Osteoblast (primary cell): Measurements from ENCODE around the gene RIOK3. TPM values are rescaled to one million over a fixed set of nuclear protein-coding genes. Genes with fewer than 3 reads are reported as not detected.

Experiments used
- DNase-seq: peaks from one replicate; pipeline ENCODE4 v3.0.0; 2011; ENCODE audit warnings: low spot score, mixed read lengths; ENCODE audit not compliant: insufficient read length; ENCODE audit errors: missing footprints
- H2AFZ ChIP-seq: 2 replicates; pipeline ENCODE4 v1.6.0; 2011; ENCODE audit warnings: mild to moderate bottlenecking, low read length
- H3K27ac ChIP-seq: 2 replicates; pipeline ENCODE4 v1.5.1; 2011; ENCODE audit warnings: mild to moderate bottlenecking, low read depth, low read length, moderate library complexity
- H3K27me3 ChIP-seq: 2 replicates; pipeline ENCODE4 v1.6.0; 2012; ENCODE audit warnings: mild to moderate bottlenecking, control low read depth, inconsistent platforms, low read length, moderate library complexity; ENCODE audit not compliant: insufficient read depth
- H3K36me3 ChIP-seq: 2 replicates; pipeline ENCODE4 v1.5.1; 2011; ENCODE audit warnings: mild to moderate bottlenecking, low read length, control low read depth, moderate library complexity; ENCODE audit not compliant: insufficient read depth
- H3K4me1 ChIP-seq: 2 replicates; pipeline ENCODE4 v1.5.1; 2011; ENCODE audit warnings: mild to moderate bottlenecking, low read length, control low read depth, moderate library complexity; ENCODE audit not compliant: insufficient read depth
- H3K4me2 ChIP-seq: 2 replicates; pipeline ENCODE4 v1.6.0; 2011; ENCODE audit warnings: mild to moderate bottlenecking, low read length; ENCODE audit not compliant: insufficient read depth
- H3K4me3 ChIP-seq: fragments of 200-600 bp; sonication (generic); 3 replicates; pipeline ENCODE4 v1.5.1; 2012; ENCODE audit warnings: mild to moderate bottlenecking, low read length, inconsistent platforms; ENCODE audit not compliant: insufficient read depth
- H3K79me2 ChIP-seq: 2 replicates; pipeline ENCODE4 v1.6.0; 2012; ENCODE audit warnings: mild to moderate bottlenecking, low read length, control low read depth, inconsistent platforms; ENCODE audit not compliant: insufficient read depth
- H3K9me3 ChIP-seq: 2 replicates; pipeline ENCODE4 v1.5.1; 2011; ENCODE audit warnings: low read depth, low read length, control low read depth
- H4K20me1 ChIP-seq: 2 replicates; pipeline ENCODE4 v1.6.0; 2012; ENCODE audit warnings: mild to moderate bottlenecking, low read length, control low read depth; ENCODE audit not compliant: insufficient read depth
- total RNA-seq: library from RNA; depleted of rRNA; stranded (reverse); fragments of >200 nt; gene quantifications from 2 replicates; pipeline ENCODE4 v1.2.3, GENCODE V29; 2012
- TF ChIP-seq, protein P1 (sequence below): IDR thresholded peaks from 2 replicates; pipeline ENCODE4 v1.5.1; 2011; ENCODE audit warnings: mild to moderate bottlenecking, low read depth, low read length, moderate library complexity; ENCODE audit errors: extremely low read depth

RIOK3 gene
- total RNA-seq, 1 donor: 110 TPM

DNA sequence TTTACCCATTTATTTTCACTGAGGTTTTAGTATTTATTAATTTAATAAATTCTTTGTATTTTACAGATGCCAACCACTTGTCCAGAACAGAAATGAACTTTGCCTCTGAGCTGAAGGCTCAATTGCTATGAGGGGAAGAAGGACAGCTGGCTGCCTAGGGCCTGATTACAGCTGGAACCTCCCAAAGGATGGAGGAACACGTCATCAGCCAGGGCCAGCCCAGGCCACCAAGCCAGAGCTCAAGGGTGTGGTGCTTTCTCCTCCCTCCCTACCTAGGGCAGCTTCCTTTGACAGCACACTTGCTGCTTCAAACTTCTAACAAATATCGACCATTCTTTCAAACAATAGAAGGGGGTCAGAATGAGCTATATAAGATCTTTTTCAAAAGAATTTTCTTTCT is 19.7 kb upstream of the RIOK3 start:
- H3K4me1 ChIP-seq: peaks cover 6% of the 10 kb centered on the region
- H3K4me3 ChIP-seq: no peak overlapping the region
- peaks cover 4% of the 10 kb centered on the region for H3K36me3 ChIP-seq
- no peaks in the 10 kb centered on the region for H3K27me3 ChIP-seq
- TF ChIP-seq, protein P1, sequence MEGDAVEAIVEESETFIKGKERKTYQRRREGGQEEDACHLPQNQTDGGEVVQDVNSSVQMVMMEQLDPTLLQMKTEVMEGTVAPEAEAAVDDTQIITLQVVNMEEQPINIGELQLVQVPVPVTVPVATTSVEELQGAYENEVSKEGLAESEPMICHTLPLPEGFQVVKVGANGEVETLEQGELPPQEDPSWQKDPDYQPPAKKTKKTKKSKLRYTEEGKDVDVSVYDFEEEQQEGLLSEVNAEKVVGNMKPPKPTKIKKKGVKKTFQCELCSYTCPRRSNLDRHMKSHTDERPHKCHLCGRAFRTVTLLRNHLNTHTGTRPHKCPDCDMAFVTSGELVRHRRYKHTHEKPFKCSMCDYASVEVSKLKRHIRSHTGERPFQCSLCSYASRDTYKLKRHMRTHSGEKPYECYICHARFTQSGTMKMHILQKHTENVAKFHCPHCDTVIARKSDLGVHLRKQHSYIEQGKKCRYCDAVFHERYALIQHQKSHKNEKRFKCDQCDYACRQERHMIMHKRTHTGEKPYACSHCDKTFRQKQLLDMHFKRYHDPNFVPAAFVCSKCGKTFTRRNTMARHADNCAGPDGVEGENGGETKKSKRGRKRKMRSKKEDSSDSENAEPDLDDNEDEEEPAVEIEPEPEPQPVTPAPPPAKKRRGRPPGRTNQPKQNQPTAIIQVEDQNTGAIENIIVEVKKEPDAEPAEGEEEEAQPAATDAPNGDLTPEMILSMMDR: no peak
- no peaks in the 10 kb centered on the region for H3K79me2 ChIP-seq
- no peak for DNase-seq
- H3K4me2 ChIP-seq: no peak overlapping the region
- no peaks in the 10 kb centered on the region for H4K20me1 ChIP-seq
- no peak overlapping the region for H2AFZ ChIP-seq
- H3K9me3 ChIP-seq: no peaks in the 10 kb centered on the region
- no peak overlapping the region for H3K27ac ChIP-seq

DNA sequence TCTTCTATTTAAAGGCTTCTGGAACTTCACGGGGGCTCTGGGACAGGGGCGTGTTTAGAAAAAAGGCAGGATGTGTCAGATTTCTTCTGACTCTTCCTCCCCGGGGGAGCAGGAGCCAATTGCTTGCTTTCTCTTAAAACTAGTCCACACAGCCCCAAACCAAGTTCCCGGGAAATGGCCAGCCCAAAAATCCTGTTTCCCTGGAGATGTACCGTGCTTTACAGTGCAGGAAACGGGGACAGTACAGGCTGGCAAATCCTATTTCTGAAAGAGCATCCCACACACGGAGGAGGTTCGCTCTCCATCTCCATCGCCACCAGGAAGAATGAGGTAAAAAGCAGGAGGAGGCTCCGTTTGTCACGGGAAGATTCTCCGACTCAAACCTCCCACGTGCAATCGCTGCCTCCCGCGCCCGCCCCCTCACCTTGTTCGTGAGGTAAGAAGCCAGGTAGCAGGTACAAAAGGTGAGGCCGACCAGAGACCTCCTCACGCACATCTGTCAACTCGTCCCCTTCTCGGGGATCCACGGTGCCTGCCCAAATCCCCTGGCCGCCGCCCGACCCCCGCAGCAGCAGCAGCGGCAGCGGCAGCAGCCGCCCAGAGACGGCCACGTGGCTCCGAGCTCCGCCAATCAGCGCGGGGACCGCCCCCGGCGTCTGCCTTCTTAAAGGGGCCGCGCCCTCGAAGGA is 15.6 kb upstream of the RIOK3 start:
- Histone ChIP-seq H4K20me1 (no peaks in the 10 kb centered on the region), H3K27me3 (no peaks in the 10 kb centered on the region), H3K4me3 (peak overlapping the region; percentile 99), H2AFZ (peak overlapping the region; percentile 93), H3K36me3 (no peaks in the 10 kb centered on the region), H3K79me2 (no peaks in the 10 kb centered on the region), H3K4me2 (peak overlapping the region; percentile 84), H3K4me1 (peaks cover 6% of the 10 kb centered on the region), H3K27ac (peak overlapping the region; percentile 74), H3K9me3 (no peaks in the 10 kb centered on the region)
- DNase-seq: peak; percentile 94
- TF ChIP-seq, protein P1: no peak

DNA sequence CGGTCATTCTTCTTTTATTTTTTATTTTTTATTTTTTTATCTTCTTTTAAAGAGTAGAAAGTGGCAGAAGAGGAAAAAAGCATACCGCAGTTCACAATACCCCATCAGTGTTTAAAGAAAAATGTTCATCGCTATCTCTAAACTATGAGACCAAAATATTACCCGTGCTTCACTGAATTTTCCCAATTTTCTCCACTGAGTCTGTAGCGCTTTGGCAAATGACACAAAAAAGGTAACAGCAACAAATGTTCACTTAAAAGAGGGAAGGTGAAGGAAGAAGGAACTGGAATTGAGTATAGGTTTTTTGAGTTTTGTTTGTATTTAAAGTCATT is 15.1 kb upstream of the RIOK3 start:
- no peaks in the 10 kb centered on the region for H3K79me2 ChIP-seq
- peak overlapping the region; percentile 99 for H3K4me3 ChIP-seq
- H4K20me1 ChIP-seq: no peaks in the 10 kb centered on the region
- no peak overlapping the region for H3K27ac ChIP-seq
- H3K9me3 ChIP-seq: no peaks in the 10 kb centered on the region
- H3K36me3 ChIP-seq: no peaks in the 10 kb centered on the region
- peak overlapping the region; percentile 84 for H3K4me2 ChIP-seq
- no peak for DNase-seq
- H2AFZ ChIP-seq: peak overlapping the region; percentile 74
- H3K4me1 ChIP-seq: peaks cover 6% of the 10 kb centered on the region
- TF ChIP-seq, protein P1: no peak
- no peaks in the 10 kb centered on the region for H3K27me3 ChIP-seq

DNA sequence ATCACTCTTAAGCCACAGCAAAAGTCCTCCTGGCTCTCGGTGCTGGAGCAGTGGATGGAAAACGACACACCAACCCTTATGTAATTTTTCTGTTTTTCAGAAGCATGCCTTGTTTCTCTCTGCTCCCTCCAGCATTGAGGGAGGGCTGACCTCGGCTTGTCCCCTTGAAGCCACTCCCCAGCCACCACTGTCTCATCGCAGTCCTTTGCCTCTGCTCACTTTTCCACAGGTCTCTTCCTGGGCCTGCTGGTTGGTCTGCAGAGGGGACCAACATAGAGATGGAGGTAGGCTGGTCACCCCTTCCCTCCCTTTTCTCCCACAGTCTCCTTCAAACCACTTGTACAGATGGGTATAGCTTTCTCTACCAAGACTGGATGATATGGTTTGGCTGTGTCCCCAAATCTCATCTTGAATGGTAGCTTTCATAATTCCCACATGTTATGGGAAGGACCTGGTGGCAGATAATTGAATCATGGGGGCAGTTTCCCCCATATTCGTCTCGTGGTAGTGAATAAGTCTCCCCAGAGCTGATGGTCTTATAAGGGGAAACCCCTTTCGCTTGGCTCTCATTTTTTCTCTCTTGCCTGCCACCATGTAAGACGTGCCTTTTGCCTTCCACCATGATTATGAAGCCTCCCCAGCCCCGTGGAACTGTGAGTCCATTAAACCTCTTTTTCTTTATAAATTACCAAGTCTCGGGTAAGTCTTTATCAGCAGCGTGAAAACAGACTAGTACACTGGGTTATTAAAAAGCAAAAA is 14.3 kb upstream of the RIOK3 start:
- Histone ChIP-seq H3K4me1 (peaks cover 6% of the 10 kb centered on the region), H3K36me3 (no peaks in the 10 kb centered on the region), H3K9me3 (no peaks in the 10 kb centered on the region), H3K27me3 (no peaks in the 10 kb centered on the region), H2AFZ (peak overlapping the region; percentile 74), H3K79me2 (no peaks in the 10 kb centered on the region), H4K20me1 (no peaks in the 10 kb centered on the region), H3K4me3 (no peak overlapping the region), H3K4me2 (peak overlapping the region; percentile 84), H3K27ac (no peak overlapping the region)
- no peak for DNase-seq
- TF ChIP-seq, protein P1: no peak
